Activated gamma-delta T cell (primary cell): Measurements from ENCODE around the gene IPPK.

ENCODE experiments used
- DNase-seq: peaks from one replicate; lab custom pipeline; 2025; lab: John Stamatoyannopoulos, UW

The IPPK gene

GRCh38 chr9:92696619-92697018 lies 26.7 kb upstream of the IPPK start:
- DNase-seq, result no peak

DNA sequence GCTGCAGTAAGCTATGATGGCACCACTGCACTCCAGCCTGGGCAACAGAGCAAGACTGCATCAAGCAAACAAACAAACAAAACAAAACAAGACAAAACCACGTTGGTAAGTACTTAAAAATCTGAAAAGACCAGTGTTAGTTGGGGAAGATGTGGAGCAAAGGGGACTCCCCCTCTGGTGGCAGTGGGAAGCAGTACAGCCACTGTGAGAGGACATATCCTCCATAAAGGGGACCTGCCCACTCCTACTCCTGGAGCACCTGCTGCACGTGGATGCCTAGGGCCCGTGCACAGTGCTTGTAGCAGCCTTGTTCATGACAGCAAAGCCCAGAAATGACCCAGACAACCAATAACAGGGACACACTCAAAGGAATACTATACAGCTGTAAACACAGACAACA lies 17.0 kb upstream of the IPPK start:
- no peak for DNase-seq

- DNase-seq, result no peak
Observed at GRCh38 chr9:92685022-92685421, 15.1 kb upstream of the IPPK start.

DNA sequence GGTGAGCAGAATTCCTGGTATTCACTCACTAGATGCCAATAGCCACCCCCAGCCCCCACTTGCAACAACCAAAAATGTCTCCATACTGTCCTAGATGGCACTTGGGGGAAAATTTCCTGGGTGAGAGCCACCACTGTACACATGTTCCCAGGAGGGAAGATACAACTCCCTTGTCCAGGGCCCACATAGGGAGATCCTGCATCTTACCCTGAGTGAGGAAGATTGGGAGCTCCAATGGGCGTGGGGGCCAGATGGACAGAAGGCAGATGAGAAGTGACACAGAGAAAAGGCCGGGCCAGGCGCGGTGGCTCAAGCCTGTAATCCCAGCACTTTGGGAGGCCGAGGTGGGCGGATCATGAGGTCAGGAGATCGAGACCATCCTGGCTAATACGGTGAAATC lies 12.3 kb upstream of the IPPK start:
- no peak for DNase-seq

GRCh38 chr9:92680166-92681119 lies 10.5 kb upstream of the IPPK start:
- no peak for DNase-seq

DNA sequence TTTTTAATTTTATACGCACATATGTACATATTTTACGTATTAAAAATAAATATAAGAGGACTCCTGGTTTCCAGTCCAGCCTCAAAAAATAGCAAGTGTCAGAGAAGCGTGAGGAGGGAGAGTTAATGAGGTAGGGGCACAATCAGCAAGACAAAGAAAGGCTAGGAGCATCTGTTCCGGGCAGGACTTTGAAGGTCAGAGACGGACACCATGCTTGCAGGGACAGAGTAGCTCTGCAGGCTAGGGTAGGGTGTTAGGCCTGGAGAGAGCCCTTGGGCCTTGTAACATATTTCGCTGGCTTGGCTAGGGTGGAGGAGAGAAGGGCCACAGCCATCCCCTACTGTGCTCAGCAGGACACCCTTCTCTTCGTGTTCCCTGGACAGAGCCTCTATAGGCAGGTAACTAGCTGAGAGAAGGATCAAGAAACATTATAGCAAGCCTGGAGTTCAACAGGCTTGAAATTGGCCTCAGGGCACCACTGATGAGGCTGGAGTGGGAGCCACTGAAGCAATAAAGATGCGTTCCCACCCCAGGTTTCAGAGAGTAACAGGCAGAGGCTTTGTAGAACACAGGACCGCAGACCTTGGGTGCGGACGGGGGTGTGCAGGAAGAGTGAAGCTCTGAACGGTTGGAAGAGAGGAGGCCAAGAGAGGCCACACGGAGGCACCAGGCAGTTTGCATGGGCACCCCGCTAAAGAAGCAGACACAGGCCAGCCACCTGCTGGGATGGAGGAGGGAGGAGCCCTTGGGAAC lies 9.7 kb upstream of the IPPK start:
- no peak for DNase-seq

- DNase-seq, result no peak
Observed at GRCh38 chr9:92671323-92671722, 1.4 kb upstream of the IPPK start.

DNA sequence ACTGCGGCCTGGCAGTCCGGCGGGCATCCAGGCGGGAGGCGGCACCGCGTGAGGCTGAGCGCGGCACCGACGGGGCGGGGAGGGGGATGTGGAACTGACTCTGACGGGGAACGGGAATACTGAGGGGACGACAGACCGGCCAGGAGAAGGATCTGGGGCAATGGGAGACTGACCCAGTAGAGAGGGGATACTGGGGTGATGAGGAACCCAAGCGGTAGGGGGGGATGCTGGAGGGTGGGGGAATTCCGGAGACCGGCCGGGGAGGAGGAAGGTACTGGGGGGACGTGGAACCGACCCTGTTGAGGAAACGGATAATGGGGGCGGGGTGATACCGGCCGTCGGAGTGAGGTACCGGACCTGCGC lies 423 bp downstream of the IPPK start:
- peak; percentile 15 for DNase-seq

DNA sequence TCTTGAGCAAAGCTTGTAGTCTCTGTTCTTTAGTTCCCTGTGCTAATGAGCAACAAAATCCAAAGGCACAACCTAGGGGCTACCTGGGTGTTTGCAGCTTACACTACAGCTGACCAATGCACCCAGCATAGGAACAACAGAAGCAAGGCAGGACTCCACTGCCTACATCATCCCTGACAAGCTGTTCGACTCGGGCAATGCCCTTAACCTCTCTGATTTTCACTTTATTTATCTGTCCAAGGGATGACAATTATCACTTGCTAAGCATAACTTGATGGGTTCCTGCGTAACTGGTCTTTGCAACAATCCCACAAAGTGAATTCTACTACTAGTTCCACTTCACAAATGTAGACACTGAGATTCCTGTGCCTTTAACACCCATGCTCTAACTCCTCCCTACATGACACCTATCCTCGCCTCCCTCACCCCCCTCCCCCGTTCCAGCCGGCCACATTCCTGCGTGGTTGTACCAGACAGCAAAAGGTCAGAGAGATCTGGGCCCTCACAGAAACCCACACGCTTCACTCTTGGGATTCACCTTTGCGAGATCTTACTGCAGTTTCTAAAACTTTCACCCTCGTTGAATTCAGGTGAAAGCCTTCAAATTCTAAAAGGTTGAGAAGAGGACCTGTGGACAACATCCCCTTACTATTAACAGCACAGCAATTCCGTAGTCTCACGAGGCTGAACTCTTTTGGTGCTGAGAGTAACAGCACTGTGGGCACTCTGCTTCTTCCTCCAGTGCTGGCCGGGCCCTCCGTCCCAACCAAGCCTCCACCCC lies 995 bp downstream of the IPPK start:
- no peak for DNase-seq

DNA sequence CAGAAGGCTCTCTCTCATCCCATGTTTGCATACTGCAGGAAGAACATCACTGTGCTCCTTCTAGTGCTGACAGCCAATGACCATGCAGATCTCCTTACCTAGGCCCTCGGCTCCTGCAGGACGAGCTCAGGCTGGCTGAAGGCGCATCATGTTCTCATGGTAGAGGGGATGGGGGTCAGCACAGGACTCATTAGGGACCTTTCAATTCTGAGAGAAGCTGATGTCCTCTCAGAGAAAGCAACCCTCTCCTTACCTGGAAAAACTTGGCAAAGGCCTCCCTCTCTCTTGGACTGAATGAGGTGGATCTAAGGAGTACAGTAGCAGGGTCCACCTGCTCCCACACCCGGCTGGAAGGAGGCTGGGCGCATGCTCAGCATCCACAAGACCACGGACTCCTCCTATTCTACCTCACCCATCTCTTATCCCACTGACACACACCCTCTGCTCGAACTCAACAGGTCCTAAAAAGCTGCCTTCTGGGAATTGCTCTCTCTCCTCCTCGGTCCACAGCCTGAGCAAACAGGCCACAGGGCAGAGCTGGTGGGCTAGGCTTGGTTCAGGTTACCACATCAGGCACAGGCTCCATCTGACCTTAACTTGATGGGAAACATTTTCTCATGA lies 2.9 kb downstream of the IPPK start:
- DNase-seq, result no peak

DNA sequence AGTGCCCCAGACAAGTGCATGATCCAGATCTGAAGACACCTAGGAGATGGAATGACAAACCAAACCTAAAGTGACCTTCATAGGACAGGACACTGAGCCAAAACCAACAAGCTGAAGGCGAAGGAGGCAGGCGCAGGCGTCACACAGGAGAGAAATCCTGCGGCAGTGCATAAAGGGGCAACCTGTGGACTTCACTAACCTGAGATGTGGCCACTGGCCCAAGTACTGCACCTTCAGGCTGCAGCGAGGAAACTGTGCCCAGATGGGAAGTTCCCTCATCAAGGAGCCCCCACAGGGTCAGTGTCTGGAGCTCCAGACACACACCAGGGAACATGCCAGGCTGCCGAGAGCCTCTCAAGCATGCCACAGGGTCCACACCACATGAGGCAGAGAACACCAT lies 3.7 kb downstream of the IPPK start:
- DNase-seq, result no peak

- DNase-seq, result no peak
Observed at GRCh38 chr9:92665836-92666235, 4.1 kb downstream of the IPPK start.

- DNase-seq, result no peak
Observed at GRCh38 chr9:92664394-92665152, 5.4 kb downstream of the IPPK start.

- no peak for DNase-seq
Observed at GRCh38 chr9:92663951-92664350, 6.0 kb downstream of the IPPK start.

GRCh38 chr9:92663126-92663525 lies 6.8 kb downstream of the IPPK start:
- no peak for DNase-seq

- no peak for DNase-seq
Observed at GRCh38 chr9:92661743-92662142, 8.2 kb downstream of the IPPK start.

DNA sequence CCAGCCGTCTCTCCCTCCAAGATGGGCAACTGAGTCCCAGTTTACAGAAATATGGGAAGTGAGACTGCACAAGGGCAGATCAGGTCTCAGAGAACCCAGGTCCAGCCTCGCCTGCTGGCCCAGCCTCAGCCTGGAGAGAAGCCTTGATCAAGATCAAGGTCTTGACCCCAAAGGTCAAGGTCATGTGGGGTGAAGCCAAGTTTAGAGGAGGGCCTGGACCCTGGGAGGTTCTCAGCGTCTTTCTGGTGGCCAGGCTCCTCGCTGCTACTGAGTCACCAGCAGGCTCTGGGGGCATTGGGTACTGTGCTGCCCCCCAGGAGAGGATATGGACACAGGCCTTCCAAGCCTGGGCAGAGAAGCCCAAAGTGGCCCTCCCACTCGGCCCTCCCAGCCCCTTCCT lies 8.8 kb downstream of the IPPK start:
- no peak for DNase-seq

- DNase-seq, result no peak
Observed at GRCh38 chr9:92660266-92660665, 9.7 kb downstream of the IPPK start.

GRCh38 chr9:92659601-92660000 lies 10.3 kb downstream of the IPPK start:
- no peak for DNase-seq

DNA sequence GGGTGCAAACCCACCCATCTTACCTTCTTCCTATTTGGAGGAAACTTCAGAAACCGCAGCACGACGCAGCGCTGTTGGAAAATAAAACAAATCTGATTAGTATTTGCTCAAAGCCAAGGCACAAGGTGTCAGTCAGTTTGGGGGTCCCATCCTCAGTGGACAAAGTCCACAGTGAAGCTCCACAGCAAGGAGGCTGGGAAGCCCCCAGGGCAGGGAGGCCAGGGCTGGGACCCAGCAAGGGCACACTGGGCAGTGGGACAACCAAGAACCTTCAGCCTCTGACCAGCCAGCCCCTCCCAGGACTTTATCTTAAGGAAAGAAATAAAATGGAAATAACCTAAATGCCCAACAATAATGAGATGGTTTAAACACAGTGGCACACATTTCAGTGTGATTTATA lies 11.3 kb downstream of the IPPK start:
- no peak for DNase-seq

GRCh38 chr9:92658176-92658575 lies 11.8 kb downstream of the IPPK start:
- DNase-seq, result no peak
